ENCODE data around the gene CYP2E1.
"Not testable (repeated sequence)": the region's sequence is repeated elsewhere in the genome, so short reads cannot be mapped to it uniquely, and the experiment has no call there.

The CYP2E1 gene

DNA sequence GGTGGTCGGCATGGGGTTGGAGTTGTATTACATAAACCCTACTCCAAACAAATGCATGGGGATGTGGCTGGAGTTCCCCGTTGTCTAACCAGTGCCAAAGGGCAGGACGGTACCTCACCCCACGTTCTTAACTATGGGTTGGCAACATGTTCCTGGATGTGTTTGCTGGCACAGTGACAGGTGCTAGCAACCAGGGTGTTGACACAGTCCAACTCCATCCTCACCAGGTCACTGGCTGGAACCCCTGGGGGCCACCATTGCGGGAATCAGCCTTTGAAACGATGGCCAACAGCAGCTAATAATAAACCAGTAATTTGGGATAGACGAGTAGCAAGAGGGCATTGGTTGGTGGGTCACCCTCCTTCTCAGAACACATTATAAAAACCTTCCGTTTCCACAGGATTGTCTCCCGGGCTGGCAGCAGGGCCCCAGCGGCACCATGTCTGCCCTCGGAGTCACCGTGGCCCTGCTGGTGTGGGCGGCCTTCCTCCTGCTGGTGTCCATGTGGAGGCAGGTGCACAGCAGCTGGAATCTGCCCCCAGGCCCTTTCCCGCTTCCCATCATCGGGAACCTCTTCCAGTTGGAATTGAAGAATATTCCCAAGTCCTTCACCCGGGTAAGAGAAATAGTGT lies at the start of gene CYP2E1:
TSS of gene CYP2E1 (plus strand) at position 407 of the 632 bp plus-strand sequence. CDS start at position 440, 33 bp downstream.
- no peak for DNase-seq (ENCODE audit: low read depth in 2 of 2, low spot score in 1 of 2)

DNA sequence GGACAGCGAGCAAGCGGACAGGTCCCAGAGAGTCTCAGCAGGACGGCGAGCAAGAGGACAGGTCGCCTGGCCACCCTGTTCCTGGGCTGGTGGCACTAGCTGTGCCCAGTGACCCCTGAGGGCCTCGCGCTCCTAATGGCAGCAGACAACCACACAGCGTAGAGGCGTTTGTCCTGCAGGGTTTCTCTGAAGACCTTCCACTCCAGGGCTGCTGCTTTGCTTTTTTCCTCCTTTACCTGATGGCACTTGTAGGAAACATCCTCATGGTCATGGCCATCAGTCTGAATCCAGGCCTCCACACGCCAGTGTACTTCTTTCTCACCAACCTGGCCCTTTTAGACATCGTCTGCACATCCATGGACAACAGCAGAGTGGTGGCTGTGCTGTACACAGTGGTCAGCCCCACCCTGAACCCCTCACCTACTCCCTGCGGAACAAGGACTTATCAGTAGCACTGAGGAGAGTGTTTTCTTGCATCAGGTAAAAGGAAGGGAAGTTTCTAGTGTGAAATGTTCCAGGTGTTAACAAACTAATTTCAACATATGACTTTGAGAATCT lies 46.0 kb upstream of the CYP2E1 start:
- no peak for DNase-seq (ENCODE audit: low read depth in 2 of 2, low spot score in 1 of 2)

DNA sequence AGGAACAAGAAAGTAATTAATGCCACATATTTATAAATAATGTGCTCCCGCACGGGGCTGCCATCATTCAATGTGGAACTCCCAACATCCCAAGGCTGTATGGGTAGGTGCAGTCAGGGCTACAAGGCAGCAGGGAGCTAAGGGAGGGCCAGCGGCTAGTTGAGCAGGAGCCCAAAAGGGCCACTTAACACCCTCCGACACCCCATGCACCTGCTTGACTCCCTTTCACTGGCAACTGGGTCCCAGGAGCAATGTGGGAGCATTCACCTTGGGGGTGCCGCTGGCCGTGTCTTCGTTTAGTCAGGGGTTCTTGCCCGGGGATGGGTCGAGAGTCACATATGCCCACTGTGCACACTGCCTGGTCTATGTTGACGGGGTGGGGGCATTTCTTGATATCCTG lies 45.5 kb upstream of the CYP2E1 start:
- DNase-seq (ENCODE audit: low read depth in 2 of 2, low spot score in 1 of 2): no peak

DNA sequence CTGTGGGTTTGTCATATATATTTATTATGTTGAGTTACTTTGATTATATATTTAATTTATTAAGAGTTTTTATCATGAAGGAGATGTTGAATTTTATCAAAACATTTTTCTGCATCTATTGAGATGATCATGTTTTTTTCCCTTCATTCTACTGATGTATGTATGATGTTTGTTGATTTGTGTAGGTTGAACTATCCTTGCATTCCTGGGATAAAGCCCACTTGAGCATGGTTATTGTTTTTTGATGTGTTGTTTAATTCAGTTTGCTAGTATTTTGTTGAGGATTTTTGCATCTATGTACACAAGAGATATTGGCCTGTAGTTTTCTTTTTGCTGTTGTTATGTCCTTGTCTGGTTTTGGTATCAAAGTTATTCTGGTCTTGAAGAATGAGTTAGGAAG lies 42.3 kb upstream of the CYP2E1 start:
- no peak for DNase-seq (ENCODE audit: low read depth in 2 of 2, low spot score in 1 of 2)

DNA sequence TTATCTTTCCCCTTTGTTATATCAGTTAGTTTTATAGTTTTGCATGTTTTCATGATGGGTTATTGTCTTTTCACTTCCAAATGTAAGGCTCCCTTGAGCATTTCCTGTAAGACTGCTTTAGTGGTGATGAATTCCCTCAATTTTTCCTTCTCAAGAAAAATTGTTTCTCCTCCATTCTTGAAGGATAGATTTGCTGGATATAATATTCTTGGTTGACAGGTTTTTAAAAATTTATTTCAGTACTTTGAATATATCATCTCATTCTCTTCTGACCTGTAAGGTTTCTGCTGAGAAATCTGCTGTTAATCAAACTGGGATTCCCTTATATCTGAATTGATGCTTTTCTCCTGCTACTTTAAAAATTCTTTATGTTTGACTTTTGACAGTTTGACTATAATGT lies 40.1 kb upstream of the CYP2E1 start:
- no peak for DNase-seq (ENCODE audit: low read depth in 2 of 2, low spot score in 1 of 2)

DNA sequence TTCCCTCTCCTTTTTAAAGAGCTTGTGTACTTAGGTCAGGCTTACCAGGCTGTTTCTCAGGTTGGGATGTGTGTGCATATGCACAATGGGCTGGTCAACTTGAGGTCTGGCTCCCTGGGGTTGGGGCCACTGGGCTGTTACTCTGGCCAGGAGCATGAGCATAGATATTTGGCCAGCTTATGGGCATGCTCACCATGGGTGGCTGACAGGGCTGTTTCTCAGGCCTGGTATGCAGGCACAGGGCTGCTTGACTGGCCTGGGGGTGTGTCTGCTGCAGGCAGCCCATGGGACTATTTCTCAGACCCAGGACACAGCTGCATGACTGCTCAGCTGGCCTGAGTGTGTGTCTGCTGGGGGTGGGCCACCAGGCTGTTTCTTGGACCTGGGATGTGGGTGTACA lies 38.8 kb upstream of the CYP2E1 start:
- no peak for DNase-seq (ENCODE audit: low read depth in 2 of 2, low spot score in 1 of 2)

DNA sequence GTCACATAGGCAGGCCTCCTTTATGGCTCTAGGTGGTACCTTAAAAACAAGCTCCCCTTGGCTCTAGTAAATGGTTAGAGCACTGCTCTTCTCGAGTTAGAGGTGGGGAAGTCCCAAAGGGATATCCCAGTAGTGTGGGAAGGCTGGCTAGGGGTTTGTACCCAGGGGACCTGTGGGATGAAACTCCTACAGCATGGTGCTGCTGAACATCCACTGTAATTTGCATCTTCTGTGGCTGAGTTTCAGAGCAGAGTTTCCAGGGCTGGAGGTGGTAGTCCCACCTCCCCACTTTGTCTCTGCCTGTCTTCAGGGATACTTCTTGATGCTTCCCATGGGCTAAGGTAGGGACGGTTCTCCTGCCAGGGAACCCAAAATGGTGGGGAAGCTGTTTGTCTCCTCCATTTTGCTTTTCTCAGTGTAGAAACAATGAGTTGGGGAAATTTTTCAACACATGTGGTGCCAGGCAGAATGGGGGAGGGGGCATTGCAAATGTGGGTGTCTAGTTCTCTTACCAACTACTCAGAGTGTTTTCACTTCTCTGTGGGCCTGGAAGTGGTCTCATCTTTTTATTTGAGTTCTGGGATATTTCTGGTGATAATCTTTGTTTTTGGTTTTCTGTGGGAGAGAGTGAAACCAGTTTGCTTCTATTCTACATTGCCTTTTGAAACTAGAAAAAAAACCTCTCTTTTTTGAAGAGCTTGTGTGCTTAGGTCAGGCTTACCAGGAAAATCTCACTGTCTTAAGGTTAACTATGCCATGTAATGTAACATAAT lies 37.2 kb upstream of the CYP2E1 start:
- DNase-seq (ENCODE audit: low read depth in 2 of 2, low spot score in 1 of 2): no peak

DNA sequence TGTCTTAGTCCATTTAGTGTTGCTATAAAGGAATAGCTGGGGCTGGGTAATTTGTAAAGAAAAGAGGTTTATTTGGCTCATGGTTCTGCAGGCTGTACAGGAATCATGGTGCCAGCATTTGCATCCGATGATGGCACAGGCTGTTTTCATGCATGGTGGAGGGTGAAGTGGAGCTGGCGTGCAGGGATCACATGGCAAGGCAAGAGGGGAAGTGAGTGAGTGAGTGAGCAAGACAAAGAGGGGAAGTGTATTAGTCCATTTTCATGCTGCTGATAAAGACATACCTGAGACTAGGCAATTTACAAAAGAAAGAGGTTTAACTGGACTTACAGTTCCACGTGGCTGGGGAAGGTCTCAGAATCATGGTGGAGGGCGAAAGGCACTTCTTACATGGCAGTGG lies 33.6 kb upstream of the CYP2E1 start:
- DNase-seq (ENCODE audit: low read depth in 2 of 2, low spot score in 1 of 2): not testable (repeated sequence)

DNA sequence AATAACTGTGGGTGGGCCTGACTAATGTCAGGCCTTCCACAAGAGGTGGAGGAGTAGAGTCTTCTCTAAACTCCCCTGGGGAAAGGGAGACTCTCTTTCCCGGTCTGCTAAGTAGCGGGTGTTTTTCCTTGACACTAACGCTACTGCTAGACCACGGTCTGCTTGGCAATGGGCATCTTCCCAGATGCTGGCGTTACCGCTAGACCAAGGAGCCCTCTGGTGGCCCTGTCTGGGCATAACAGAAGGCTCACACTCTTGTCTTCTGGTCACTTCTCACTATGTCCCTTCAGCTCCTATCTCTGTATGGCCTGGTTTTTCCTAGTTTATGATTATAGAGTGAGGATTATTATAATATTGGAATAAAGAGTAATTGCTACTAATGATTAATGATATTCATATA lies 29.8 kb upstream of the CYP2E1 start:
- not testable (repeated sequence) for DNase-seq (ENCODE audit: low read depth in 2 of 2, low spot score in 1 of 2)

DNA sequence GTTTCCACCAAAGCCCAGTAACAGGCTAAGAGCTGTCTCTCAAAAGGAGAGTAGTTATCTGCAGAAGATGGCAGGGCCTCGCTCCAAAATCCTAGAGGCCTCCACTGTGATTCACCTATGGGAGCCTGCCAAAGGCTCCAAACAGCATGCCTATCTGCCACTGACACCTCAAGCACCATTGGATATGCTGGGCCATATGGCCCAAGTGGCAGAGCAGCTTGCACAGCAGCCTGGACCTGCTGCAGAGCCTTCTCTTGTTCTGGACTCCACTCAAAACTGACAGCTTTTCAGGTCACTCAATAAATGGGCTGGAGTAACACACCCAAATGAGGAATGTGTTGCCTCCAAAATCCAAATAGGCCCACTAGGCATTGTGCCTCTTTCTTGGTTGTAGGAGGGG lies 28.0 kb upstream of the CYP2E1 start:
- DNase-seq (ENCODE audit: low read depth in 2 of 2, low spot score in 1 of 2): not testable (repeated sequence)

DNA sequence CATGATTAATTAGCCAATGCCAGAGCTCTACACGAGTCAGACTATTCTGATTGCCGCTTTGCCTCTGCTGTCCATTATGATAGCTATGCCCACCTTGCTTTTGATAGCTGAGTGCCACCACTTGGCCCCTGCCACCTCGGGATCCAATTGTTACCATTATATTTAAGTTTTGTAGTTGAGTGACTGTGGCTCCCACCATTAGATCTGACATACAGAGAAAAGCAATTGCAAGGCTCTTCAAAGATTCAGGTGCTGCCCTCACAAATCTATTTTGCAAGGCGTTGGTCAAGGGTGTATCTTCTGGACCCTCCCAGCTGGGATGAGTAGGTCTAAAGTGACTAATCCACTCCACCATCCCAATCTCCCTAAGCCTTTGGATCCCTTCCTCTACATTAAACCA lies 26.3 kb upstream of the CYP2E1 start:
- not testable (repeated sequence) for DNase-seq (ENCODE audit: low read depth in 2 of 2, low spot score in 1 of 2)

DNA sequence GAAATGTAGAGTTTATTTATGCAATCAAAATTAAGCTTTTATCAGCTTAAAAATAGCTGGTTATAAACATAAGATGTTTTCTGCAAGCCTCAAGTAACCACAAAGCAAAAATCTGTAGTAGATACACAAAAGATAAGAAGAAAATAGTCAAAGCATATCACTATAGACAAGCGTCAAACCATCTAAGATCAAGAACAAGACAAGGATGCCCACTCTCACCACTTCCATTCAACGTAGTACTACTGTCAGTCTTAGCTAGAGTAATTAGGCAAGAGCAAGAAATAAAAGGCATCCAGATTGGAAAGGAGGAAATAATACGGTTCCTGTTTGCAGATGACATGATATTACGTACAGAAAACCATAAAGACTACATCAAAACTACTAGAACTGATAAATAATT lies 17.5 kb upstream of the CYP2E1 start:
- no peak for DNase-seq (ENCODE audit: low read depth in 2 of 2, low spot score in 1 of 2)

DNA sequence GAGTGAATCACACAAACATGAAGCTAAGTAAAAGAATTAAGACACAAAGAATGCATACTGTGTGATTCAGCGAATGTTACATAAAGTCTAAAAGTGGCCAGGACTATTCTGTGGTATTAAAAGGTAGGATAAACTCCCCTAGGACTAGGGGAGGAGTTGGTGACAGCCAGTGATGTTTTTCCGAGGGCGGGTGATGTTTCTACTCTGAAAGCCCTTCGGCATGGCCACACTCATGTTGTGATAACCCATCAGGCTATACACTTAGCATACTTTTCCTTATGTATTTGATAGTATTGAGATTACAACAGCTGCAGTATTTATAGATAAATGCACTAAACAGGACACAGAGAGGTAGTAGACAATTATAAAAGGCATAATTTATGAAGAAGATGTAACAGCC lies 15.8 kb upstream of the CYP2E1 start:
- DNase-seq (ENCODE audit: low read depth in 2 of 2, low spot score in 1 of 2): no peak

DNA sequence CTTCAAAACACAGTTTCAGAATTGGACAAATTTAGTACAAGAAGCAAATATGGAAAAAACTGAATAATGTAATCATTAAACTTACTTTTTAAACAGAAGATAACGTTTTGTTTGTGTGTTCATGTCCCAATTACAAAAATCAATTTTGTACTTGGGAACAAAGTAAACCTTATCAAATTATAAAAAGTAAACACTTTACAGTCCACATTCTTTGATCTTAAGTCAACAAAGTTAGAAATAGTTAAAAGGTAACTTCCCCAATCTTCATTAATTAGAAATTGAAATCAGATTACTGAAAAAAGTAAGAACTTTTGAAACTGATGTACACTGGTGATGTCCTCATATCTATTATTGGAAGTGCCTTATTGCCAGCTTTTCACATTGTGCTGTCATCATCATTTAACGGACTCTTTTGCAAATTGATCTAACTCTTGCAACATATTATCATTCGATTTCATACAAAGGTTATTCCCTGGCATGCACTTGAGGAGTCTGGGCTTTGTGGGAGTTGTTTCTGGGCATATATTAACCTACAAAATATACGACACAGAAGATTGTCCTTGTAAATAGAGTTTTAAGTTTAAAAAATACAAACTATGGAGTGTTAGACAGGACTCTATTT lies 15.1 kb upstream of the CYP2E1 start:
- DNase-seq (ENCODE audit: low read depth in 2 of 2, low spot score in 1 of 2): no peak

DNA sequence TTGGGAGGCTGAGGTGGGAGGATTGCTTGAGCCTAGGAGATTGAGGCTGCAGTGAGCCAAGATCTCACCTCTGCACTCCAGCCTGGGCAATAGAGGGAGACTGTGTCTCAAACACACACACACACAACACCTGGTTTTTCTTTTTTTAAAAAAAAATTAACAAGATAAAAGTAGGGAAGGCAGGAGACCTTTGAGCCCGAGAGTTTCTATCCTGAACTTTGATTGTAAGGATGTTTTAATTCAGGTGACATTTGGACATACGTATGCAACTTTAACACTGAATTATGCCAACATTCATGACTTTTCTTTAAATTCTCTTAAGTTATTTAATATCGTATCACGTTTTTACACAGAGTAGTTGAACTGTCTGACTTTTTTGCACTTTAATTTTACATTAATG lies 11.7 kb upstream of the CYP2E1 start:
- no peak for DNase-seq (ENCODE audit: low read depth in 2 of 2, low spot score in 1 of 2)

DNA sequence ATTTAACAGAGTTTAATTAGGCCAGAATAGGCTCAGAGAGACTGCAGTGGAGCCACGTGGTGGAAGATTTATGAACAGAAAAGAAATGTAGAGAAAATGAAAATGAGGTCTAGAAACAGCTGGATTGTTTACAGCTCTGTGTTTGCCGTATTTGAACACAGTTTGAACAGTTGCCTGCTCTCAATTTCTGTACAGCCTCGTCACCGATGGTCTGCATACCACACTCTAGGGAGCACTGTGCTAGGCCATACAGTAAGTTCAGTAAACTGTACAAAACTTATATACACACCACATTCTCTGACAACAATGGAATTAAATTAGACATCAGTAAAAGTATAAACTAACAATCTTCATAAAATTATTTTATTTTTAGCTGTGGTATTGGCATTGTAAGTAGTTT lies 11.1 kb upstream of the CYP2E1 start:
- DNase-seq (ENCODE audit: low read depth in 2 of 2, low spot score in 1 of 2): no peak

DNA sequence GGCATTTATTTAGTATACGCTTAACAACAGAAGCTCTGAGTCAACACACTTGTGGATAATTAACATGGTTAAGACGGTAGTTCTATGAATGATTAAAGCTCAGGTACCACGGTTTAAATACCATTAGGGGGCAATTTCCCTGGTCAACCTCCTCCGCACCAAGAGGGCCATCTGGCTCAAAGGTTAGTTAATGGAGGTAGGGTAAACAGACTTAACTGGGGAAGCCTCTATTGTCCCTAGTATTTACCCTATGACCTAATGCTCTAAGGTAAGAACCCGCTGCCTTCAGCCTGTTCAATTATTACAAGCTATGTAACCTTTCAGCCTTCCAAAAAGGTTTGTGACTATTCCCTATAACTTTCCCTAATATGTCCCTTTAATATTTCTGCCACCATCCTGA lies 8.6 kb upstream of the CYP2E1 start:
- not testable (repeated sequence) for DNase-seq (ENCODE audit: low read depth in 2 of 2, low spot score in 1 of 2)

DNA sequence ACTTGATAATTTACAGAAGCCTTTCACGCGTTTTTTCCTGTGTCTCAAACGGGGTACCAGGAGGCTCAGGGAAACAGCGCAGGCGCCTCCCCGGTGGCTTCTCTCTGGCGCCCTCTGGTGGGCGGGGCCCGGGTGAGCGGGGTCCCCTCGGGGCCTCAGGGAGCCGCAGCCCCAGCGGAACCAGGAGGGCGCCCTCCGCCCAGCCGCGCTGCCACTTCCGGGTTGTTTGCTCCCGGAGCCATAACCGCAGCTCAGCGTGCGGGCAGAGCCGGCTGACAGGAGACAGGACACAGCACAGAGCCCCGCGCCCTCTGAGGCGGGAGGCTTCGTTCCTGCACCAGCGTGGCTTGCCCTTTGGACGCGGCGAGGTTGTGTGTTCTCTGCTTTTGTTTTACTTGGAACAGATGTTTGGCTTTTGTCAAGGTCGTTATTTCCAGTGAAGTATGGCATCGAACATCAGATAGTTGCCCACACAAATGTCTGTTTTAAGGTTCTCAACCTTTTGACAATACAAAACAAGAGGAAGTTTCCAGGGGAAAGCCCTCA lies 6.9 kb upstream of the CYP2E1 start:
- DNase-seq (ENCODE audit: low read depth in 2 of 2, low spot score in 1 of 2): peak; percentile 77 to 84

DNA sequence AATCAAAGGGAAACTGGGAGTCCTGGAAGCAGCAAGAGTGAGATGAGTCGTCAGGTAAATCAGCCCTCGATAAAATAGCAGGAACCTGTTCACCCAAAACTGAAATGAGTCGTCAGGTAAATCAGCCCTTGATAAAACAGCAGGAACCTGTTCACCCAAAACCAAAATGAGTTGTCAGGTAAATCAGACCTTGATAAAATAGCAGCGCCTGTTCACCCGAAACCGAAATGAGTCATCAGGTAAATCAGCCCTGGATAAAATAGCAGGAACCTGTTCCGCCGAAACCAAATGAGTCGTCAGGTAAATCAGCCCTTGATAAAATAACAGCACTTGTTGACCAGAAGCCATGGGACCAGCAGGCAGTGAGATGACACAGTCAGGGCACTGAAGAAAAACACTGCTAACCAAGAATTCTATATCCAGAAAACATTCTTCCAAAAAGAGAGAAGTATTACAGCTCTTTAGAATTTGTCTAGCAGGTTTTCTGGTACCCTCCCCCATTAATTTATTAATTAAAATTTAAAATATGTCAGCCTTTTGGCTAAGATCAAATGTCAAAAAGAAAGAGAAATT lies 3.4 kb upstream of the CYP2E1 start:
- no peak for DNase-seq (ENCODE audit: low read depth in 2 of 2, low spot score in 1 of 2)

DNA sequence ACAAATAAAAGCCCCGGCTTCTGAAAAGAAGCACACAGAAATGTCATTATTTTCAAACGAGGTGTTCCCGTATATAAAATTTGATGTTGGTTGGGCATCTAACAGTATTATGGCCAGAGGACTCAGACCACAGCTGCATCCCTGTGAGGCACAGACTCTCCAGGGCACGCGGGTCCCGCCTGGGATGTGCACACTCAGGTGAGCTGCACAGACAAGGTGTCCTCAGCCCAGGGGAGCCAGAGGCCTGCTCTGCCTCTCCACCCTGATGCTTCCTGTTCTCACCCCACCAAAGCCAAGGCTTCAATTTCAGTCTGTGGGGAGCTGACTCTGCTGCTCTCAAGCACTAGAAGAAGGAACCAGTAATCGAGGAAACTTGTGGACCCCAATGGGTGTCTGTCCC lies 1.7 kb upstream of the CYP2E1 start:
- DNase-seq (ENCODE audit: low read depth in 2 of 2, low spot score in 1 of 2): no peak

DNA sequence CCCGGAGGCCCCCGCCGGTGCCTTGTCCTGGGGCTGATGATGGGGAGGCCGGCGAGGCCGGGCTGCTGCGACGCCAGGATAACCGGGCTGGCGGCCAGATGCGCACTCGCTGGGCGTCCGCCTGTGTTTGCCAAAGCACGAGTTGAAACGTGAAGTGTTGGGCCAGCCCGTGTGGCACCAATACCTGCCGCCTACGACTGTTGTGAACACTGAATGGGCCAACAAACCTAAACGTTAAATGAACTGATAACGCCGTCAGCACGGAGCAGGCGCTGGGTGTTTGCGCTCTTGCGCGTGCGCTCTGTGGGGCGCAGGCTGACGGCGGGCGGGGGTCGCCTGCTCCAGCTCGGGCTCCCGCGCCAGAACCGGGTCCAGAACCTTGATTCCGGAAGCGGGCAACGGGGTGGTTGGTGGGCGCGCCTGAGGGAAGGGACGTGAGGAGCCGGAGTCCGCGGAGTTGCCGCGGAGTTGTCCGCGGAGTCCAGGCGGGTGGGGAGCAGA lies 658 bp downstream of the CYP2E1 start:
- no peak for DNase-seq (ENCODE audit: low read depth in 2 of 2, low spot score in 1 of 2)
